Left renal pelvis (tissue), 4 donors: ENCODE measurements around the gene TMEM203. TPM values are rescaled to one million over a fixed set of nuclear protein-coding genes. Genes with fewer than 3 reads are reported as not detected.
A peak's percentile ranks its signal among the peaks of the same experiment; 100 is the strongest.
"Not testable (repeated sequence)": the region's sequence is repeated elsewhere in the genome, so short reads cannot be mapped to it uniquely, and the experiment has no call there.

Experiments used
- DNase-seq, 4 donors: peaks; one replicate each; pipeline ENCODE4 v3.0.0-alpha.2; 2013; ENCODE audit warnings: low read depth in 4 of 4, low spot score in 3 of 4
- polyA plus RNA-seq, 4 donors: library from polyadenylated mRNA; unstranded; fragments of 120-200 nt; gene quantifications; one replicate each; pipeline ENCODE4 v1.2.1, GENCODE V29; 2013; ENCODE audit not compliant: insufficient read length in 4 of 4

The TMEM203 gene, protein sequence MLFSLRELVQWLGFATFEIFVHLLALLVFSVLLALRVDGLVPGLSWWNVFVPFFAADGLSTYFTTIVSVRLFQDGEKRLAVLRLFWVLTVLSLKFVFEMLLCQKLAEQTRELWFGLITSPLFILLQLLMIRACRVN
- polyA plus RNA-seq, result 10 to 100 TPM; 39.3 to 46.6 (median 44.9) TPM

DNA sequence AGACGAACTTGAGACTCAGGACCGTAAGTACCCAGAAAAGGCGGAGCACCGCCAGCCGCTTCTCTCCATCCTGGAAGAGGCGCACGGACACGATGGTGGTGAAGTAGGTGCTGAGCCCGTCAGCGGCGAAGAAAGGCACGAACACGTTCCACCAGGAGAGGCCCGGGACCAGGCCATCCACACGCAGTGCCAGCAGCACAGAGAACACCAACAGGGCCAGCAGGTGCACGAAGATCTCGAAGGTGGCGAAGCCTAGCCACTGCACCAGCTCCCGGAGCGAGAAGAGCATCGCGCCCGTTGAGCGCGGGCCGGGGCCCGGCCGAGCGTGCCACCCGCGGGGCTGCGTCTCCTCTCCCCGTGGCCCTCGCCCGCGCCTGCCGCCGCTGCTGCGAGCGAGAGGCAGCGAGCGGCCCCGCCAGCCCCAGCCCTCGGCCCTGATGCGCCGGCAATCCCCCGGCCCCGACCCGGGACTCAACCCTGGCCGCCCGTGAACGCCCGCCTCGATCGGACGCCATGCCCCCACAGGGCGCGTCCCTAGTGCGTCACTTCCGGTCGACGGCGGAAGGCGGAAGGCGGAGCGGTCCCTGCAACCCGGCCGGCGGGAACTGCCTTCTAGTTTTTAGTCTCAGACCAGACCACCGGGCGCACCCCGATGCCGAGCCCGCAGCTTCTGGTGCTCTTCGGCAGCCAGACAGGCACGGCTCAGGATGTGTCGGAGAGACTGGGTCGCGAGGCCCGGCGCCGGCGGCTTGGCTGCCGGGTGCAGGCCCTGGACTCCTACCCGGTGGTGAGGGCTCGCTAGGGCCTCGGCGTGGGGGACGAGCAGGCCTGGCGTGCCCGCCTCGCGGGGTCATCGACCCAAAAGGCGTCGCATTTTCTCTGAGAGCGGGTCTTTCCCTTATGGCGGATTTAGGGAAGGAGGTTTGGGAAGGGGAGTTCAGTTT lies at the start of gene TMEM203, which contains the start of gene NDOR1:
Gene TMEM203 (minus strand): TSS at position 523 of the 944 bp plus-strand sequence. CDS start 234 bp downstream, at position 289.
Gene NDOR1 (plus strand): TSS at position 575 of the 944 bp plus-strand sequence. CDS start 78 bp downstream, at position 653.
- DNase-seq, result peak; percentile 65 to 78 (median 78)

DNA sequence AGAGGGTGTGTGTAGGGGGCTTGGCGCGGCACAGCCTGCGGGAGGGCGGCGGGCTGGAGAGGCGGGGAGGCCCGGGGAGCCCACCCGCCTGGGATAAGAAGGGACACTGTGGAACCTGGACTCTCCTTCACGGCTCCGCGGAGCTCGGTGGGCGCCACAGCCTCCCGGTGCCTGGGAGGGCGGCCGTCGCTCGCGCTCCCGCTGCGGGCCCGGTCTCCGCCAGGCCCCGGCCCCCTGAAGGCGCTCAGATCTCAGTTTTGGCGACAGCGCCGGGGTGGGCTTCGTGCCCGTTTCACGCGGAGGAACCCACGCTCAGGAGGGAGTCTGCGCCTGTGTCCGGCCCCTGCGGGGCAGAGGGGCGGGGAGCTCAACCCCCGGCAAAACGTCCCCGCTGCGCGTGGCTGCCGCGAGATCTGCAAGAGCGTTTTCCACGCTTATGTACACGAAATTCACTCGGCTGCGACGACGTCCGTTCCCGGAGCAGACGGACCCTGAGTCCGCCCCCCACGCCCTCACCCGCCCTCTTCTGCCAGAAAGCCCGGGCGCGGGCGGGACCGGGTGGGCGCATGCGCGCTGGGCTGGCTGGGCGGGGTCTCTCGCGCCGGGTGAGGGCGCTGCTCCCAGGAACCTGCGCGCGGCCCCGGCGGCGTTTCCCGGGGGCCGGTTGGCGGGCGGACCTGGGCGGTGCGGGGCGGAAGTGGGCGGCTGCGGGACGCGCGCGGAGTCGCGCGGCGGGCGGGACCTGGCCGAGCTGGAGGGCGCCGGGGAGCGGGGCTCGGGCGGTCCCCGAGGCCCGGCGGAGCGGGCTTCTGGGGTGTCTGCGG lies 49.4 kb upstream of the TMEM203 start, which contains the start of gene NELFB:
Gene NELFB (plus strand): TSS at position 704 of the 824 bp plus-strand sequence.
- DNase-seq, result peak; percentile 65 to 84 (median 78)

DNA sequence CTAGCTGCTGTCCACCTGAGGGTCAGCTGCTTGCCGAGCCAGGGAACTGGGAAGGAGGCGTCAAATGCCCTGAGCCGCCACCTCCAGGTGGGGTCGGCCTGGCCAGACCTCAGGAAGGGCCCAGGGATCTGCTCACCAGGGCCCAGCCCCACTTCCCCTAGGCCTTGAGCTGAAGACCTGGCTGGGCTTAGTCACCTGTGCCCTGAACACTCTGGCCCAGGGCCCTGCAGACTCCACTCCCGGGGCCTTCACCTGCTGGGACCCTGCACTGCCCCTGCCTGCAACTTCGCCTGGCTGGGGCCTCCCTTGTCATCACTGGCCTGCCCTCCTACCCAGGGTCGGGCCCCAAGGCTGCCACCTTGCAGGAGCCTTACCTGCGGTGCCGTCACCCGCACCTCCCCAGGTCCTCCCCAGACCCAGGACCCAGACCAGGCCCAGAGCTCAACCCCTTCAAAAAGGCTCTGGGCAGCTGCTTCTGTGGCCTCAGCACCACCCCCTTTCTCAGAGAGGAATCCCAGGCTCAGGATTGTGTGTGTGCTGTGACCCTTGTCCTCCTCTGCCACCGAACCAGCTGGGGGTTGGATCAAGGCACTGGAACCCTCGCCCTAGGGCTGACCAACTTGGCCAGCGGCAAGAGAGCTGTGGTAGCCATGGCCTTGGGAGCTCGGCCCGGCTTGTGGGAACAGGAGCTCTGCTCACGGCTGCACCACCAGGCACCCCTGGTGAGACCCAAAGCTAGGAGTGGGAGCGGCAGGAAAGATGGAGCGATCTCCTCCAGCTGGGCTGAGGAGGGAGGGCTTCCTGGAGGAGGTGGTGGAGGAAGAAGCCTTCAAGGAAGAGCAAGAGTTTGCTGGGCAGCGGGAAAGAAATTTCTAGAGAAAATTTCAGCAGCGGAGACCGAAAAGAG lies 48.5 kb upstream of the TMEM203 start:
- no peak for DNase-seq

DNA sequence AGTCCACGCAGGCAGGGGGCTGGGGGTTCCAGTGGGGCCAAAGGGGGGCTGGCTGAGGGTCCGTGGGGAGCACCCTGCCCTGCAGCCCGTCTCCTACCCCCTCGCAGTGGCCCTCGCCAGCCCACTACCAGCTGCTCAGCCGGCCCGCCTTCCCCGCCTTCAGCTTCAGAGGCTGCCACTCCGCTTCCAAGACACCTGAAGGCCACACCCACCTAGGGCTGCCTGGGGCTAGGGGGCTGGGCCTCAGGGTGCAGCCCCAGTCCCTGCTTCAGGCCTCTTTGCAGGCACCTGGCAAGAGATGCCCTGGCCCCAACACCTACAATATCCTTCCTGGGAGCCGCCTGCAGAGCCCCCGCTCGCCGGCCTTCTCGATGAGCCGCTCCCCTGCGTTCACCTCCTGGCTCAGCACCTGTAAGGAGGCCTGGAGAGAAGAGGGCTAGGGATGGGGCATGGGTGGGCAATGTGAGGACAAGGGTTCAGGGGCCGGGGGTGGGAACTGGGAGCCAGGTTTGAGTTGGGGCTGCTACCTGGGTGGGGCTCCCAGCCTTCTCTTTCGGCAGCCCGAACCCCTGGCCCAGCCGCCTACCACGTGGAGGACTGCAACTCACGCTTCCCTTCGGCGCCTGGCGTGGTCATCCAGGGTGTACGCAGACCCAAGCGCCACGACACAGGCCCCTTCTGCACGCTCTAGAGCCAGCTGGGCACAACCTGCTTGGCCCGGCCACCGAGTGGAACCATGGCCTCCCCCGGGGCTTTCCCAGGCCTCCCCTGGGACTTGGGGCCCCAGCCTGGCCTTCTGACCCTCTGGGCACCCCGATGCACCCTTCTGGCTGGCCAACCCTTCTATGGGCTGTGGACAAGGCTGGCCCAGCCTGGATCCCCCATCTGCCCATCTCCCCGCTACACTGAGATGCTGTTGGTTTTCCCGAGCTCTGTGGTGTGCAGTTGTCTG lies 47.4 kb upstream of the TMEM203 start:
- DNase-seq, result no peak

DNA sequence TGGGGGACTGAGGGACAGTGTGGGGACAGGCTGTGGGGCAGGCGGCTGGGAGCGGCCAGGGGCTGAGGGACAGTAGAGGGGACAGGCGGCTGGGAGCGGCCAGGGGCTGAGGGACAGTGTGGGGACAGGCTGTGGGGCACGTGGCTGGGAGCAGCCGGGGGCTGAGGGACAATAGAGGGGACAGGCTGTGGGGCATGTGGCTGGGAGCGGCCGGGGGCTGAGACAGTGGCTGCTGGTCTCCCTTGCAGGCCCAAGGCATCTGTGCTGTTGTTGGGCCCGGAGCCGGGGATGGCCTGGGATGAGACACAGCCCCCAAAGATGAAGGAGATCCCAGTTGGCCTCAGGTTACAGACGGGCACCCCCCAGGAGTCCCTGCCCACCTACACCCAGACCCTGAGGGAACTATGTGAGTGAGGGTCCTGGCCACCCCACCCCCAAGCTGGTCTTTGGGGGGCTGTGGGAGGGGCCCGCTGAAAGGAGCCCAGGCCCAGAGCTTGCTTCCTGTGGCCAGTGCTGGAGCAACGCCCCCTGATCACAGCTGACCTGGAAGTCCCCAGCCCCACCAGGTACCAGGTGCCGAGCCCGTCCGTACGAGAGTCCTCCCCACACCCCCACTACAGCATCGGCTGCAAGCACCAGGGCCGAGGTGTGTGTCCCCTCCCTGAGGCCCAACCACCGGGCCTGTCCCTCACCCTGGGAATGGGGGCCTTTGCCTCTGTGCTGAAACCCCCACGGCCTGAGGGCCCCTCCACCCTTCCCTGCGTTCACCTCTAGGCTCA lies 46.2 kb upstream of the TMEM203 start:
- no peak for DNase-seq

DNA sequence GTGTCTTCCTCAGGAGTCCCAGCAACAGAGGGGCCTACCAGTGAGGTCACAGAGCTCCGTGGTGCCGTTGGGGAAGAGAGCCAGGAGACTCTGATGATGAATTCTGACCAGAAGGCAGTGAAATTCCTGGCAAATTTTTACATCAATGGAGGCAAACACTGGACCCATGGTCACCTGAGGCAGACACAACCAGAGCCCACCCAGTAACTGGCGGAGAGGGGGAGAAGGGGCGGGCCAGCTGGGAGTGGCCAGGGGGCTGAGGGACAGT lies 45.7 kb upstream of the TMEM203 start, which contains the start of gene STPG3:
Gene STPG3 (plus strand): TSS at position 93 of the 268 bp plus-strand sequence. CDS start 1 bp downstream, at position 94.
- DNase-seq, result no peak

DNA sequence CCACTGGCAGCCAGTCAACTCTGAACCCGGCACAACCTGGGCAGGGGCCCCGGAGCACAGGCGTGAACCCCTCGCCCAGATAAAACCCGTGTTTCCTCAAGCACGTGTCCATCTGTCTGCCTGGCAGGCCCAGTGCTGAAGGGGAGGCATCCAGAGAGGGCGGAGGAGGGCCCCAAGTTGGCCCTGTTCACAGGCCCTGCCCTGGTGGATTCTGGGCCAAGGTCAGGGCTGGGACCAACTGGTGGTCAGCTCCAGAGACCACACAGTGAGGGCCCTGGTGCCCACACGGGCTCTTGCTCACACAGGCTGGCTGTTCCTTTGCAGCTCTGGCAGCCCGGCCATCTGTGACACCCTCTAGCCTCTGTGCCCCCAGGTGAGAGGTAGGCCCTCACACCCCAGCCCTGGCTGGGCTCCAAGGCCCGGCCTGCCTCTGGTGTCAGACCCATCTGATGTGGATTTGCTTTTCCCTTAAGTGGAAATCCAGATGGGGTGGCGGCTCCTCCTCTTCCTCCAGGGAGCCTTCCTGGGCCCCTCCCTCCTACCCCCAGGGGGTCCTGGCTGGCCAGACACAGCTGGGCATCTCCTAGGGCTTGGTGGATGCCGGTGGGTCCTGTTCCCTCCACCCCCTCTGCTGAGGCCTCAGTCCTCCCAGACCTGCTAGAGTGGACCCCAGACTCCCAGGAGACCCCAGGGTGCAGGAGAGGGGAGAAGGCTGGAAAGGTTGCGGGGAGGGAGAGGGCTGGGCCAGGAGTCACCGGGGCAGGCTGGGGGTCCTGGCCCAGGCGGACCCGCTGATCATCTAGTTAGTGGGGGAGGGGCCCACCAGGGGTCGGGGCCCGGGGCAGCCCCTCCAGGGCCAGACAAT lies 45.1 kb upstream of the TMEM203 start:
- no peak for DNase-seq

DNA sequence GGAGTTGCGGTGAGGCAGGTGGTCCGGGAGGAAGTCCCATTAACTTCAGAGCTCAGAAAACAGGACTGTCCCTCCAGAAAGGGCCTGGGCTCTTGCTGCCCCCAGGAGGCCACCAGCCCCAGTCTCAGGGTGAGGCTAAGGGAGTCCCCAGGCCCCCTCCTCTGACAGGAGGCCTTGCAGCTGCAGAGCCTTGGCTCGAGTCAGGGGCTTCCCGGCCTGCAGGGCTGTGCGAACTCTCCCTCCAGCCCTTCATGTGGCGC lies 42.4 kb upstream of the TMEM203 start:
- DNase-seq, result no peak

DNA sequence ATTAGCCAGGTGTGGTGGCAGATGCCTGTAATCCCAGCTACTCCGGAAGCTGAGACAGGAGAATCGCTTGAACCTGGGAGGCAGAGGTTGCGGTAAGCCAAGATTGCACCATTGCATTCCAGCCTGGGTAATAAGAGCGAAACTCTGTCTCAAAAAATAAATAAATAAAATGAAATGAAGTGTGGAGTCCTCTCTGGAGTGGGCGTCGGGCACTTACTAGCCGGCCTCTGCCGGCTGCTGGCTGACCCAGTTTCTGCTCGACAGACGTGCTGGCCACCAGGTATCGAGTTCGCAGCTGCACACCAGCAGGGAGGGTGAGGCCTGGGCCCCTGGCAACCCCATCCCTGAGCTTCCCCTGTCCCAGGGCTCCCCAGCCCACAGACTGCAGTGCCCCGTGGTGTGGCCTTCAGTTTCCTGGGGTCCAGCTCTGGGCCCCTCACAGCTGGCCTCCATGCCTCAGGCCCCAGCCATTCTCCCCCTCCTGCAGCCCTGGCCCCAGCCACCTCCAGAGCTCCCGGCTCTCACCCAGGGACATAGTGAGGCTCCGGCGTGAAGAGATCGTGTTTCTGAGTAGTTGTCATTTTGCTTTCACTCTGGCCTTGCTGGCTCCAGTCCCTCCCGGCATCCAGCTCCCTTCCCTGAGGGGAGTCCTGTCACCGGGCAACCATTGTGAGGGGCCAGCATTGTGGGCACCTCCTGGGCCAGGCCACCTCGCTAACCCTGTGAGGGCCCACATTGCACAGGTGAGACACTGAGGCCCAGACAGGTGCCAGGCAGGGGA lies 41.9 kb upstream of the TMEM203 start:
- DNase-seq, result no peak

DNA sequence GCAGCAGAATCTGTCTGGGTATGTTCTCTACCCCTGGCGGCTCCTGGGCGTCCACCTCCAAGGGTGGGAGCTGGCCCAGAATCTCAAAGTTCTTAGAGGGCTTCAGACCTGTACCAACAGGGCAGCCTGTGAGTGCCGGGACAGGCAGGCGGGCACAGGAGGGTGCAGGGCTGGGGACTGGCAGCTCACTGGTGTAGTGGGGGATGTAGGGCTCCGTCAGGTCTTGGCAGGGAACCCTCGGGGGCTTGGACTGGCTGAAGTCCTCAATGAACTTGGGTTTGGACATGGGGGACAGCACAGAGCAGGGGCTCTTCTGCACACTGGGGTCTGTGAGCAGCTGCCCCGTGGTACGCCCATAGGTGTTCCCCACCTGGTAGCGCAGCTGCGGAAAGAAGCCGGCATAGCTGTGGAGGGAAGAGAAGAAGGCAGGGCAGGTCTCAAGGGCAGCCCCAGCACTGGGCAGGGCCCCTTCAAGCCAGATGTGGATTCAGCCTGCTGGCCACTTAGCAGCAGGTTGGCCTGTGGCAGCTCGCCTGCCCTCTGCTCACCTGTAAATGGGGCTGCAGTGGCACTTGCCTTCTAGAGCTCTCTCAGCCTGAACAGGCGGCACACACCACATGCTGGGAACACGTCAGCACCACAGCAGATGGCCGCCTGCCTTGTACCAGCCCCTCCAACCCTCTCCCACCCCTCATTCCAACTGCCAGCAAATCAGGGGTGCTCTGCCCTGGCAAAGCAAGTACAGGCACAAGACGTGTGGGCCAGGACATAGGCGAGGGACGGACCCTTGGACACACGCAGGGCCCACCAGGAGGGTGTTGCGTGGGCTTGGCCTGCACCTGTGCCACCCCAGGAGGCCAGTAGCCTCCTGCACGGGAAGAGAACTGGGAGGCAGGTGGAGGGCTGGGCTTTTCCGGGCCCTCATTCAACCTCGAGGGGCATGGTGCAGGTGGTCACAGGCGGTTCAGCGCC lies 40.3 kb upstream of the TMEM203 start:
- no peak for DNase-seq

DNA sequence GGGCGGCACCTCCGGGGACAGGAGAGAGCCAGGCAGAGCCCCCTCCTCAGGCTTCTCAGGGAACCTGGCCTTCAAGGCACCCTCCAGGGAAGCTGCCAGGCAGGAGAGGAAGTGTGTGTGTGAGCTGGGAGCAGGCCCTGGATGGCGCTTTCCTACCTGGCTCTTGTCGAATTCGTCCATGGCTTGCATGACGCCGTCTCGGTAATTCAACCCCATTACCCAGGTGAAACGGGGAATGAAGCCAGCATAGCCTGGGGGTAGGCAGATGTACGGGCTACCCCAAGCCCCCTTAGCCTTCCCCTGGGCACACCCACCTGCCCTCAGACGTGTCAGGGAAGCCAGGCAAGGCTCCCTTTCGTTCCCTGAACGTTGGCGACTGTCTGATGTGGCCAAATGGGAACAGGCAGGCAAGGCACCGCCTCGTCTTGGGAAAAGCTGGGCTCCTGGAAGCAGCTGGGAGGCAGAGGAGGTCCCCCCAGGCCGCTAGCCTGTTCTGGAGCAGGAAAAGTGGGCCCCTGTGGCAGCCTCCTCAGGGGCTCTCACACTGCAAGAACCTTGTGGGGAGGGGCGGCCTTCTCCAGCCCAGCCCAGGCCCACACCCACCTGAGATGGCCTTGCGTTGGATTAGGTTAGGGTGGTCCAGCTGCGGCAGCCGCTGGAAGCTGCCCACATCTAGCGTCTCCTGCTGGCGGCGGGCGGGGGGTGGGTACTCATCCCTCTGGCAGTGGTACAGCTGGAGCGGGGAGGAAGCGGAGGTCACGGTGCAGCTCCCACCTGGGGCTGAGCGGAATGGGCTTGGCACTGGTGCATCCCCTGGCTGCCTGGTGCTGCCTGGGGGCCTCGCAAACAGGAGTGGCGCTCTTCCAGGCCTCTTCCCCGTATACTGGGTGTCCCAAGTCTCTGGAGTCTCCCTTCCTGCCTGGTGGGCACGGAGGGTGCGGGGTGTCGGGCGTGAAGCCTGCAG lies 39.3 kb upstream of the TMEM203 start:
- DNase-seq, result no peak

DNA sequence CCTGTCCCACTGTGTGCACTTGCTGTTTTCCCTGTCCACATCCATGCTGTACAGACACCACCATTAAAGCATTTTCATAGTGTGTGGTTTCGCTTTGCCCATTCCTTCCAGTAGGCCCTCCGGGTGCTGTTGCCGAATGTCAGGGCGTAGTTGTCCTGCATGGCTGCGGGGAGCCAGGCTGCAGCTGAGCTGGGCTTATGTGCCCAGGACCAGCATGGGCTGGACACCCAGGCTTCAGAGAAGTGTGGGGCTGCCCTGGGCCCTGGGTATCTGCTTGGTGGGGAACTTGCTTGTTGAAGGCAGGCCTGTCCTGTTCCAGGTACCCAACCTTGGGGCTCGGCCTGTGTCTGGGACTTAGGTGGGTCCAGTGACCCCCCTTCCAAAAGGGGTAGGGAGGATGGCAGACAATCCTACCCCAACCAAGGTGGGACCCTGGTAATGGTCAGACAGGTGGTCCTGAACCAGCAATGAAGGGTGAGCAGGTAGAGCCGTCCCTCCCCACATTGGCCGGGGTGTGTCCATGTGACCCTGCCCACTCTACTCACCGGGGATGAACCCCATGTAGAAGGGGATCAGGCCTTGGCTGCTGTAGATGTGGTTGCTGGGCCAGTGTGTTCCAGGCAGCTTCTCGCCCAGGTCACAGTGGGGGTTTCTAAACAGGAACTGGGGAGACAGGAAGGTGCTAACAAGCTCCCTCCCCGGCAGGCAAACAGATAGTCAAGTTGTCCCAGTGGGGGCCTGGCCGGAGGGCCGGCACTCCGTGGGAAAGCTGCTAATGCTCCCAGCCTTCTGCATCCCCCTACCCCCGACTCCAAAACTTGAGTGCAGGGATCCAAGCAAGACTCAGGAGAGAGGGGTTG lies 38.4 kb upstream of the TMEM203 start:
- DNase-seq, result no peak

DNA sequence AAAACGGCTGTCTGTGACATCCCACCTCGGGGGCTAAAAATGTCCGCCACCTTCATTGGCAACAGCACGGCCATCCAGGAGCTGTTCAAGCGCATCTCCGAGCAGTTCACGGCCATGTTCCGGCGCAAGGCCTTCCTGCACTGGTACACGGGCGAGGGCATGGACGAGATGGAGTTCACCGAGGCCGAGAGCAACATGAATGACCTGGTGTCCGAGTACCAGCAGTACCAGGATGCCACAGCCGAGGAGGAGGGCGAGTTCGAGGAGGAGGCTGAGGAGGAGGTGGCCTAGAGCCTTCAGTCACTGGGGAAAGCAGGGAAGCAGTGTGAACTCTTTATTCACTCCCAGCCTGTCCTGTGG lies 37.8 kb upstream of the TMEM203 start:
- DNase-seq, result not testable (repeated sequence)
